ENCODE results near the gene RSU1. TPM values are rescaled to one million over a fixed set of nuclear protein-coding genes. Genes with fewer than 3 reads are reported as not detected.

RSU1 gene
- total and polyA plus RNA-seq, 10 of the 15 experiments (the other 5 are each of a cell fraction or from before 2014, with no cell fraction given): 49.2 to 139 (median 81.3) TPM

DNA sequence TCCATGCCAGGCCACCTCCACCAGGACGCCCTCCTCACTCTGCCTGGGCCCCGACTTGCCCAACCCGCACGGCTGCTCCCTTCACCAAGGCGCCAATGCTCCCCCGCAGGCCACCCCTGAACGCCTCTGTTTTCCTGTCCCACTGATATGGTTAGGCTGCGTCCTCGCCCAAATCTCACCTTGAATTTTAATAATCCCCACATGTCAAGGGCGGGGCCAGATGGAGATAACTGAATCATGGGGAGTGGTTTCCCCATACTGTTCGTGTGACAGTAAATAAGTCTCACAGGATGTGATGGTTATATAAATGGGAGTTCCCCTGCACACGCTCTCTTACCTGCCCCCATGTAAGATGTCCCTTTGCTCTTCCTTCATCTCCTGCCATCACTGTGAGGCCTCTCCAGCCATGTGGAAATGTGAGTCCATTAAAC, 29.8 kb downstream of the RSU1 start (continued):
- no peak for TF ChIP-seq EGR1 (IDR thresholded peaks at IDR 0.05; ENCODE audit: borderline replicate concordance in 1 of 2, low read depth in 2 of 2, low read length in 2 of 2)
- TF ChIP-seq, protein P1, sequence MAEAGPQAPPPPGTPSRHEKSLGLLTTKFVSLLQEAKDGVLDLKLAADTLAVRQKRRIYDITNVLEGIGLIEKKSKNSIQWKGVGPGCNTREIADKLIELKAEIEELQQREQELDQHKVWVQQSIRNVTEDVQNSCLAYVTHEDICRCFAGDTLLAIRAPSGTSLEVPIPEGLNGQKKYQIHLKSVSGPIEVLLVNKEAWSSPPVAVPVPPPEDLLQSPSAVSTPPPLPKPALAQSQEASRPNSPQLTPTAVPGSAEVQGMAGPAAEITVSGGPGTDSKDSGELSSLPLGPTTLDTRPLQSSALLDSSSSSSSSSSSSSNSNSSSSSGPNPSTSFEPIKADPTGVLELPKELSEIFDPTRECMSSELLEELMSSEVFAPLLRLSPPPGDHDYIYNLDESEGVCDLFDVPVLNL (IDR thresholded peaks at IDR 0.05; ENCODE audit: low read depth, low read length): no peak
- TF ChIP-seq ZZZ3 (IDR thresholded peaks at IDR 0.05; ENCODE audit: control insufficient read depth, insufficient read length, low read depth): no peak
- TF ChIP-seq TBL1XR1 (IDR thresholded peaks at IDR 0.05; ENCODE audit: low read depth, low read length): no peak
- no peak for TF ChIP-seq ZSCAN29 (IDR thresholded peaks at IDR 0.05)
- TF ChIP-seq, protein P2, sequence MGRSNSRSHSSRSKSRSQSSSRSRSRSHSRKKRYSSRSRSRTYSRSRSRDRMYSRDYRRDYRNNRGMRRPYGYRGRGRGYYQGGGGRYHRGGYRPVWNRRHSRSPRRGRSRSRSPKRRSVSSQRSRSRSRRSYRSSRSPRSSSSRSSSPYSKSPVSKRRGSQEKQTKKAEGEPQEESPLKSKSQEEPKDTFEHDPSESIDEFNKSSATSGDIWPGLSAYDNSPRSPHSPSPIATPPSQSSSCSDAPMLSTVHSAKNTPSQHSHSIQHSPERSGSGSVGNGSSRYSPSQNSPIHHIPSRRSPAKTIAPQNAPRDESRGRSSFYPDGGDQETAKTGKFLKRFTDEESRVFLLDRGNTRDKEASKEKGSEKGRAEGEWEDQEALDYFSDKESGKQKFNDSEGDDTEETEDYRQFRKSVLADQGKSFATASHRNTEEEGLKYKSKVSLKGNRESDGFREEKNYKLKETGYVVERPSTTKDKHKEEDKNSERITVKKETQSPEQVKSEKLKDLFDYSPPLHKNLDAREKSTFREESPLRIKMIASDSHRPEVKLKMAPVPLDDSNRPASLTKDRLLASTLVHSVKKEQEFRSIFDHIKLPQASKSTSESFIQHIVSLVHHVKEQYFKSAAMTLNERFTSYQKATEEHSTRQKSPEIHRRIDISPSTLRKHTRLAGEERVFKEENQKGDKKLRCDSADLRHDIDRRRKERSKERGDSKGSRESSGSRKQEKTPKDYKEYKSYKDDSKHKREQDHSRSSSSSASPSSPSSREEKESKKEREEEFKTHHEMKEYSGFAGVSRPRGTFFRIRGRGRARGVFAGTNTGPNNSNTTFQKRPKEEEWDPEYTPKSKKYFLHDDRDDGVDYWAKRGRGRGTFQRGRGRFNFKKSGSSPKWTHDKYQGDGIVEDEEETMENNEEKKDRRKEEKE (IDR thresholded peaks at IDR 0.05): no peak
- no peak for TF ChIP-seq SMC3 (IDR thresholded peaks at IDR 0.05; ENCODE audit: borderline replicate concordance, low read length)
- TF ChIP-seq ETV6 (conservative IDR thresholded peaks at IDR 0.05 in 1 of 2, IDR thresholded peaks at IDR 0.05 in 1 of 2; ENCODE audit: borderline replicate concordance in 1 of 2, low read depth in 1 of 2): no peak
- TF ChIP-seq, protein P3, sequence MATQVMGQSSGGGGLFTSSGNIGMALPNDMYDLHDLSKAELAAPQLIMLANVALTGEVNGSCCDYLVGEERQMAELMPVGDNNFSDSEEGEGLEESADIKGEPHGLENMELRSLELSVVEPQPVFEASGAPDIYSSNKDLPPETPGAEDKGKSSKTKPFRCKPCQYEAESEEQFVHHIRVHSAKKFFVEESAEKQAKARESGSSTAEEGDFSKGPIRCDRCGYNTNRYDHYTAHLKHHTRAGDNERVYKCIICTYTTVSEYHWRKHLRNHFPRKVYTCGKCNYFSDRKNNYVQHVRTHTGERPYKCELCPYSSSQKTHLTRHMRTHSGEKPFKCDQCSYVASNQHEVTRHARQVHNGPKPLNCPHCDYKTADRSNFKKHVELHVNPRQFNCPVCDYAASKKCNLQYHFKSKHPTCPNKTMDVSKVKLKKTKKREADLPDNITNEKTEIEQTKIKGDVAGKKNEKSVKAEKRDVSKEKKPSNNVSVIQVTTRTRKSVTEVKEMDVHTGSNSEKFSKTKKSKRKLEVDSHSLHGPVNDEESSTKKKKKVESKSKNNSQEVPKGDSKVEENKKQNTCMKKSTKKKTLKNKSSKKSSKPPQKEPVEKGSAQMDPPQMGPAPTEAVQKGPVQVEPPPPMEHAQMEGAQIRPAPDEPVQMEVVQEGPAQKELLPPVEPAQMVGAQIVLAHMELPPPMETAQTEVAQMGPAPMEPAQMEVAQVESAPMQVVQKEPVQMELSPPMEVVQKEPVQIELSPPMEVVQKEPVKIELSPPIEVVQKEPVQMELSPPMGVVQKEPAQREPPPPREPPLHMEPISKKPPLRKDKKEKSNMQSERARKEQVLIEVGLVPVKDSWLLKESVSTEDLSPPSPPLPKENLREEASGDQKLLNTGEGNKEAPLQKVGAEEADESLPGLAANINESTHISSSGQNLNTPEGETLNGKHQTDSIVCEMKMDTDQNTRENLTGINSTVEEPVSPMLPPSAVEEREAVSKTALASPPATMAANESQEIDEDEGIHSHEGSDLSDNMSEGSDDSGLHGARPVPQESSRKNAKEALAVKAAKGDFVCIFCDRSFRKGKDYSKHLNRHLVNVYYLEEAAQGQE (IDR thresholded peaks at IDR 0.05; ENCODE audit: low read depth, low read length): no peak
- no peak for TF ChIP-seq HDAC6 (IDR thresholded peaks at IDR 0.05; ENCODE audit: unreplicated experiment)
- no peak for TF ChIP-seq NR2F1 (conservative IDR thresholded peaks at IDR 0.05)
- peak; percentile 25; the same call in 1 of the 2 replicates for TF ChIP-seq CREM (IDR thresholded peaks at IDR 0.05; ENCODE audit: low read depth)
- TF ChIP-seq YBX1 (IDR thresholded peaks at IDR 0.05): no peak
- TF ChIP-seq, protein P4, sequence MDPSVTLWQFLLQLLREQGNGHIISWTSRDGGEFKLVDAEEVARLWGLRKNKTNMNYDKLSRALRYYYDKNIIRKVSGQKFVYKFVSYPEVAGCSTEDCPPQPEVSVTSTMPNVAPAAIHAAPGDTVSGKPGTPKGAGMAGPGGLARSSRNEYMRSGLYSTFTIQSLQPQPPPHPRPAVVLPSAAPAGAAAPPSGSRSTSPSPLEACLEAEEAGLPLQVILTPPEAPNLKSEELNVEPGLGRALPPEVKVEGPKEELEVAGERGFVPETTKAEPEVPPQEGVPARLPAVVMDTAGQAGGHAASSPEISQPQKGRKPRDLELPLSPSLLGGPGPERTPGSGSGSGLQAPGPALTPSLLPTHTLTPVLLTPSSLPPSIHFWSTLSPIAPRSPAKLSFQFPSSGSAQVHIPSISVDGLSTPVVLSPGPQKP (IDR thresholded peaks at IDR 0.05; ENCODE audit: low read depth, low read length): no peak
- TF ChIP-seq SREBF1 (IDR thresholded peaks at IDR 0.05; ENCODE audit: low read length): no peak
- no peak for TF ChIP-seq CHD1 (IDR thresholded peaks at IDR 0.05; ENCODE audit: low read depth, low read length)
- no peak for TF ChIP-seq NFIC (IDR thresholded peaks at IDR 0.05; ENCODE audit: low read depth, low read length)
- TF ChIP-seq ASH2L (IDR thresholded peaks at IDR 0.05; ENCODE audit: borderline replicate concordance, low read depth): no peak
- no peak for TF ChIP-seq HDAC2 (IDR thresholded peaks at IDR 0.05)
- TF ChIP-seq SIX5 (IDR thresholded peaks at IDR 0.05; ENCODE audit: low read depth, low read length, severe bottlenecking): no peak
- TF ChIP-seq RFX5 (IDR thresholded peaks at IDR 0.05; ENCODE audit: low read depth, low read length): no peak
- TF ChIP-seq KAT2A (conservative IDR thresholded peaks at IDR 0.05; ENCODE audit: control insufficient read depth, low read depth, low read length): no peak
